Thyroid gland (tissue), 4 donors: ENCODE results near the gene PRKCG.

Experiments used
- POLR2A ChIP-seq, 2 donors: fragments of 450-650 bp; IDR thresholded peaks; one replicate each; pipeline ENCODE4 v1.6.1; 2017; ENCODE audit warnings: antibody characterized with exemption in 2 of 2, mild to moderate bottlenecking in 2 of 2, moderate library complexity in 1 of 2
- TF ChIP-seq, protein P1 (sequence below), 6 experiments: fragments of 200-600 bp in 3 of 6; fragments of 450-650 bp in 3 of 6; sonication (generic) in 3 of 6; IDR thresholded peaks; one replicate each; pipeline ENCODE4 v1.5.1; 2016 to 2019; ENCODE audit warnings: antibody characterized with exemption in 6 of 6, mild to moderate bottlenecking in 2 of 6, inconsistent platforms in 1 of 6, moderate library complexity in 1 of 6

DNA sequence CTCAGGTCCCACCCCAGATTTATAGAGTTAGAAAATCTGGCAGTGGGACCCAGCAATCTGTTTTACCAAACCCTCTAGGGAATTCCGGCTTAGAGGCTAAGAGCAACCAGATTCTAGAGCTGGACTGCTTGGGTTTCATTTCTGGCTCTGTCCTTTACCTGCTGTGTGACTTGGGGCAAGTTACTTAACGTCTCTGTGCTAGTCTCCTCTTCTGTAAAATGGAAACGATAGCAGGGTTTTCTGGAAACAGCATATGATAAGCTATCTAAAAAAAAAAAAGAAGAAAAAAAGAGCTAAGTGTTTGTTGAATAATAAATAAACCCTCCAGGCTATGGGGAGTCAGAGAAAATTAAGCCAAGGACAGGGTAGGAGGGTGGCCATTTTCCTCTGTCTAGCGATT is 15.5 kb downstream of the PRKCG start:
- TF ChIP-seq, protein P1, sequence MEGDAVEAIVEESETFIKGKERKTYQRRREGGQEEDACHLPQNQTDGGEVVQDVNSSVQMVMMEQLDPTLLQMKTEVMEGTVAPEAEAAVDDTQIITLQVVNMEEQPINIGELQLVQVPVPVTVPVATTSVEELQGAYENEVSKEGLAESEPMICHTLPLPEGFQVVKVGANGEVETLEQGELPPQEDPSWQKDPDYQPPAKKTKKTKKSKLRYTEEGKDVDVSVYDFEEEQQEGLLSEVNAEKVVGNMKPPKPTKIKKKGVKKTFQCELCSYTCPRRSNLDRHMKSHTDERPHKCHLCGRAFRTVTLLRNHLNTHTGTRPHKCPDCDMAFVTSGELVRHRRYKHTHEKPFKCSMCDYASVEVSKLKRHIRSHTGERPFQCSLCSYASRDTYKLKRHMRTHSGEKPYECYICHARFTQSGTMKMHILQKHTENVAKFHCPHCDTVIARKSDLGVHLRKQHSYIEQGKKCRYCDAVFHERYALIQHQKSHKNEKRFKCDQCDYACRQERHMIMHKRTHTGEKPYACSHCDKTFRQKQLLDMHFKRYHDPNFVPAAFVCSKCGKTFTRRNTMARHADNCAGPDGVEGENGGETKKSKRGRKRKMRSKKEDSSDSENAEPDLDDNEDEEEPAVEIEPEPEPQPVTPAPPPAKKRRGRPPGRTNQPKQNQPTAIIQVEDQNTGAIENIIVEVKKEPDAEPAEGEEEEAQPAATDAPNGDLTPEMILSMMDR (IDR thresholded peaks at IDR 0.05), result no peak
- no peak for TF ChIP-seq POLR2A (IDR thresholded peaks at IDR 0.05)
